ENCODE results near the gene RPL22L1. TPM values are rescaled to one million over a fixed set of nuclear protein-coding genes. Genes with fewer than 3 reads are reported as not detected.

The RPL22L1 gene
- 73.7 TPM for total RNA-seq (2013)
- polyA plus RNA-seq (10 to 100 TPM; 26.8 to 63.8 (median 37.4) TPM), polyA minus RNA-seq (8.3 and 11.3 TPM in 2 replicates), total RNA-seq (16.8 to 54.4 (median 33.9) reads per million in 11 experiments)

GRCh38 chr3:170869645-170870593, at the start of gene RPL22L1:
Gene RPL22L1 (minus strand): TSS chr3:170870195. CDS start chr3:170870167, 28 bp downstream.
- no peak for TF ChIP-seq CTCF (IDR thresholded peaks at IDR 0.05)
- Histone ChIP-seq H3K4me3 (replicated peaks in 1 of 3; ENCODE audit: low read depth in 2 of 3, low read length in 3 of 3) (peak within 1 kb of the TSS; percentile 89 to 96 (median 90)), H3K4me2 (replicated peaks; ENCODE audit: extremely low read depth, low read length, poor library complexity, severe bottlenecking) (peak within 1 kb of the TSS; percentile 73), H3K79me2 (ENCODE audit: insufficient read depth, low read length) (peaks cover 35% of the 10 kb centered on the region), H3K9ac (ENCODE audit: insufficient read depth, low read length, poor library complexity, severe bottlenecking) (peak within 1 kb of the TSS; percentile 89), H3K4me1 (ENCODE audit: control insufficient read depth in 1 of 2, insufficient read depth in 2 of 2, low read length in 2 of 2) (peaks cover 33 to 42% of the 10 kb centered on the region in 2 donors), H3K9me3 (replicated peaks in 1 of 2; ENCODE audit: control insufficient read depth in 1 of 2, insufficient read depth in 1 of 2, low read length in 2 of 2) (no peaks in the 10 kb centered on the region), H2AFZ (ENCODE audit: insufficient read depth, low read depth, low read length, poor library complexity, severe bottlenecking) (peak within 1 kb of the TSS; percentile 81), H3K36me3 (replicated peaks in 1 of 2; ENCODE audit: control insufficient read depth in 1 of 2, insufficient read depth in 2 of 2, low read length in 2 of 2) (peaks cover 13 to 24% of the 10 kb centered on the region in 2 donors), H3K27me3 (ENCODE audit: control insufficient read depth in 2 of 2, insufficient read depth in 2 of 2, low read length in 2 of 2) (no peaks in the 10 kb centered on the region), H3K27ac (ENCODE audit: low read depth in 1 of 2, low read length in 2 of 2) (peak within 1 kb of the TSS; percentile 95 to 99), H4K20me1 (ENCODE audit: insufficient read depth, low read length) (peaks cover 25% of the 10 kb centered on the region)
- WGBS (ENCODE audit: insufficient coverage): 0% methylated on average over 58 of the region's 59 CpGs
- Mint-ChIP-seq H3K4me3 (peak within 1 kb of the TSS; percentile 83 to 99), H3K4me1 (peaks cover 23% of the 10 kb centered on the region), H3K9me3 (no peaks in the 10 kb centered on the region), H3K27me3 (ENCODE audit: low read depth in 3 of 3) (peaks cover 0 to 1% (median 0%) of the 10 kb centered on the region in 3 donors), H3K36me3 (peaks cover 18 to 26% of the 10 kb centered on the region in 2 donors), H3K27ac (peak within 1 kb of the TSS; percentile 97 to 100 (median 99))
- peak; percentile 95 to 97 (median 97) for DNase-seq
- intact Hi-C loops (cut with micrococcal nuclease): no loop called here

- H3K4me1 ChIP-seq (ENCODE audit: control insufficient read depth in 1 of 2, insufficient read depth in 2 of 2, low read length in 2 of 2): no peaks in the 10 kb centered on the region
- H3K4me1 Mint-ChIP-seq: no peaks in the 10 kb centered on the region
- intact Hi-C loops (cut with micrococcal nuclease): no loop called here
- H3K36me3 Mint-ChIP-seq: no peaks in the 10 kb centered on the region
- no peak overlapping the region for H3K4me2 ChIP-seq (replicated peaks; ENCODE audit: extremely low read depth, low read length, poor library complexity, severe bottlenecking)
- H3K4me3 Mint-ChIP-seq: no peak overlapping the region
- H3K27me3 ChIP-seq (ENCODE audit: control insufficient read depth in 2 of 2, insufficient read depth in 2 of 2, low read length in 2 of 2): no peaks in the 10 kb centered on the region
- no peak overlapping the region for H2AFZ ChIP-seq (ENCODE audit: insufficient read depth, low read depth, low read length, poor library complexity, severe bottlenecking)
- no peak overlapping the region for H3K27ac ChIP-seq (ENCODE audit: low read depth in 1 of 2, low read length in 2 of 2)
- H3K79me2 ChIP-seq (ENCODE audit: insufficient read depth, low read length): no peaks in the 10 kb centered on the region
- no peak overlapping the region for H3K9ac ChIP-seq (ENCODE audit: insufficient read depth, low read length, poor library complexity, severe bottlenecking)
- no peak for DNase-seq
- peaks cover 31 to 48% (median 40%) of the 10 kb centered on the region in 7 donors for H3K9me3 Mint-ChIP-seq
- no peak overlapping the region for H3K4me3 ChIP-seq (replicated peaks in 1 of 3; ENCODE audit: low read depth in 2 of 3, low read length in 3 of 3)
- H3K27me3 Mint-ChIP-seq (ENCODE audit: low read depth in 3 of 3): peaks cover 0 to 8% (median 5%) of the 10 kb centered on the region in 3 donors
- no peak for TF ChIP-seq CTCF (IDR thresholded peaks at IDR 0.05)
- 98% methylated on average over 4 of the region's 4 CpGs for WGBS (ENCODE audit: insufficient coverage)
- no peaks in the 10 kb centered on the region for H4K20me1 ChIP-seq (ENCODE audit: insufficient read depth, low read length)
- no peaks in the 10 kb centered on the region for H3K36me3 ChIP-seq (replicated peaks in 1 of 2; ENCODE audit: control insufficient read depth in 1 of 2, insufficient read depth in 2 of 2, low read length in 2 of 2)
- H3K9me3 ChIP-seq (replicated peaks in 1 of 2; ENCODE audit: control insufficient read depth in 1 of 2, insufficient read depth in 1 of 2, low read length in 2 of 2): peaks cover 14 to 28% of the 10 kb centered on the region in 2 donors
- no peak overlapping the region for H3K27ac Mint-ChIP-seq
Measured at GRCh38 chr3:170918715-170919114, 48.7 kb upstream of the RPL22L1 start.
